ENCODE measurements around the gene CXCL17.

The CXCL17 gene

DNA sequence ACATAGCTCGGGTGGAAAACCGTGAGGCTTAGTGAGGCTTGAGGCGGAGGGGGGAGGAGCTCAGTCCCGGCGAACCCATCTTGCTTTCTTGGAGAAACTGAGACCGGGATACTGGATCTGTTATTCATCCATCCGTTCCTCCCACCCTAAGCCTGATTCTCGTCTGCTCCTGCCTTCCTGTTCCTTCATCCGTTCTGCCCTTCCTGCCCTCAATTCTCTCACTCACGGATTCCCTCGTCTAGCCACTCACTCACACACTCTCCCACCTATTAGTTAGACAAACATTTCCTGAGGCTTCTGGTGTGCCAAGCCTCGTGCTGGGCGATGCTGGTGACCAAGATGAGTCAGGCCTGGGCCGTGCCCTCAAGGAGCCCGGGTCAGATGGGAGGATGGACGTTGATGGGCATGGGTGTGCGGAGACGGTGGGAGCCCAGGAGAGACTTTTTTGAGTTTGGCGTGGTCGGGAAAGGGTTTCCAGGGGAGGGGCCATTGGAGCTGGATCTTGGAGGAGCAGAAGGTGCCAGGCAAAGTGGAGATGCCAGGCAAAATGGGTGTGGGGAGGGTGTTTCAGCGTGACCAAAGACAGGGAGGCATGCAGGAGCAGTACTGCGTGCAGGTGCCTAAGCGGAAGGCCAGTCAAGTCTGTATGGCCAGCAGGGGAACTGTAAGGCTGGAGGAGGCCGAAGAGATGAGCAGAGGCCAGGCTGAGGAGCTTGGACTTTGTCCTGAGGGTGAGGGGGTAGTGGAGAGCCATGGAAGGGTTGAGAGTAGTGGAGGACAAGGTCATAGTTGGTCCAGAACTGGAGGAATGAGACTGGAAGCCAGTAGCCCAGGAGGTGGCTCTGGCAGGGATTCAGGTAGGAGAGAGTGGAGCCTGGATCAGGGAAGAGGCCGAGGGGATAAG lies 45.2 kb downstream of the CXCL17 start:
- DNase-seq (ENCODE audit: low spot score), result no peak

DNA sequence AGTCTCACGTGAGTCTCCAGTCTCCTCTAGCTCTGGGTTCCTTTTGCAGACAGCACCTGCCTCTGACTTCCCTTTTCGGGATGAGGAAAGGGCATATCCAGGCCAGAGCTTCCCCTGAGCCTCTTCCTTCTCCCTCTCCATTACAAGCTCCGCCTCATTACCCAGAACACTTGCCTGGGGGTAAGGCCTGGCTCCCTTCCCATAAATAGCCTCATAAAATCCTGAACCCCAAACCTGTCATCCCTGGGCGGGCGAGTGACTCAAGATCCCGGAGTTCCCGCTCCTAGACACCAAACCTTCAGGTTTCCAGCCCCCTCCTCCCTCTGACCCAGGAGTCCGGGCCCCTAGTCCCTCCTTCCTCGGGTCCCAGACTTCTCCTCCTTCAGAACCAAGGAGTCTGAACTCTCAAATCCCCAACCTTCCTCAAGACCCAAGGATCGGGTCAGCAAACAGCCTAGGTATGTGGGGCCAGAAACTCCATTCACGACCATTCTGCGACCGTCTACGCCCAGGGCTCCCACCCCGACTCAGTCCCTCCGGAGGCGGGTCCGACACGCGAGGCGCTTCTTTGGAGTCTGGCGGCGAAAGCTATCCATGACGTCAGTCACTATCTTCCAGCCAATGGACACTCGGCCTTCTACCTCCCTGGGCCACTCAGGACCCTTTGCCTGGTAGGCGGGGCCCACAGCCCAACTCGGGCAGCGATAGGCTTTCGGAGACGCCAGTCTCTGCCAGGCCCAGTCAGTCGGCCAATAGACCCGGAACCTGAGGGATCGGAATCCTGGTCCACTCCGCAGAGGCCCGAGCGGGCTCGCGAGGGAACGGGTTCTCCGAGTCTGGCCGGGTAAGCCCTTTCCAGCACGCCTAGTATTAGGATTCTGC lies 46.1 kb downstream of the CXCL17 start:
- DNase-seq (ENCODE audit: low spot score), result peak; percentile 99

DNA sequence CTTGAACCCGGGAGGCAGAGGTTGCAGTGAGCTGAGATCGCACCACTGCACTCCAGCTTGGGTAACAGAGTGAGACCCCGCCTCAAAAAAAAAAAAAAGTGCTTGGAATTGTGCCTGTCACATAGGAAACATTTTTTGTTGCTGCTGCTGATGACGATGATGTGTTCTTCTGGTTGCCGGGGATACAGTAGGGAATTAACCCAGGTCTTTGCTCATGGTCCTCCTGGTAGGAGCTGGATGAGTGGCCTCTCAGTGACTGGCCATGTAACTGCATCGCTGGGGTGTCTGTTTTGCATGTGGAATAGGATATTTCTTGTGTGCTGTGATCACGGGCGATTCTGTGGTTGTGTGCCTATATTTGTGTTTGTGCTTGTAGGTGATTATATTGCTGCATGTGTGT lies 48.0 kb downstream of the CXCL17 start:
- DNase-seq (ENCODE audit: low spot score), result no peak

DNA sequence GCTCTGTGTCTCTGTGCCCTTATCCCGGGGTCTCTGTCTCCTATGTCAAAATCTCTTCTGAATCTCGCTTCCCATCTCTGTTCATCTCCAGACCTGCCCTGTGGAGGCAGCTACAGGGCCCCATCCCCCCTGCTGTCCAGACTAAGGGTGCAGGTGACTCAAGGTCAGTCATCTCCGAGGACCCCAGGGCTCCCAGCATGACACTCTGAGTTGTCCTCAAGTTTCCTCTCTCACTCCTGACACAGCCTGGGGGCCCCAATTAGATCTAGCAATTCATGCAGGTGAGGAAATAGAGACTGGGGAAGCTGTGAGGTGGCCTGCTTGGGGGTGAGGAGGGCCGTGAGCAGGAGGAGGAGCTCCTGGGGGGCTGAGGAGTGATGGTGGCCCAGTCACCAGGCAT lies 50.6 kb downstream of the CXCL17 start:
- no peak for DNase-seq (ENCODE audit: low spot score)

DNA sequence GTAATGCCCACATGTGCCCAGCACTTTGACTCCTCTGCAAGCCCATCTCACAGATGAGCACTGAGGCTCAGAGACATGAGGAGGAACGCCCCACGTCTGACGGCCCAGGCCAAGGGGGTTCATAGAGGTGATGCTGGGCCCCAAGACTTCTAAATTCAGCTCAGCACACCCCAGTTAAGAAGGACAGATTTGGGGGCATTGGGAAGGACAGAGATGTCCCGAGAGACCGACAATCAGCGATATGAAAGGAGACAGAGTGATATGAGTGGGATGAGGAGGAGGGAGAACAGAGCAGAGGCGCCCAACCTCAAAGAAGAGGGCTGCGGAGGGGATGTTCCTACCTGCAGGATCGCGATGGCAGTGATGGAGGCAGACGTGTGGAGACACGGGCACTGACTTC lies 52.8 kb downstream of the CXCL17 start, which contains the start of gene CNFN:
CNFN (minus strand) TSS at position 399 of the 400 bp plus-strand sequence. CDS start 1,260 bp downstream, outside the sequence.
- DNase-seq (ENCODE audit: low spot score), result no peak

DNA sequence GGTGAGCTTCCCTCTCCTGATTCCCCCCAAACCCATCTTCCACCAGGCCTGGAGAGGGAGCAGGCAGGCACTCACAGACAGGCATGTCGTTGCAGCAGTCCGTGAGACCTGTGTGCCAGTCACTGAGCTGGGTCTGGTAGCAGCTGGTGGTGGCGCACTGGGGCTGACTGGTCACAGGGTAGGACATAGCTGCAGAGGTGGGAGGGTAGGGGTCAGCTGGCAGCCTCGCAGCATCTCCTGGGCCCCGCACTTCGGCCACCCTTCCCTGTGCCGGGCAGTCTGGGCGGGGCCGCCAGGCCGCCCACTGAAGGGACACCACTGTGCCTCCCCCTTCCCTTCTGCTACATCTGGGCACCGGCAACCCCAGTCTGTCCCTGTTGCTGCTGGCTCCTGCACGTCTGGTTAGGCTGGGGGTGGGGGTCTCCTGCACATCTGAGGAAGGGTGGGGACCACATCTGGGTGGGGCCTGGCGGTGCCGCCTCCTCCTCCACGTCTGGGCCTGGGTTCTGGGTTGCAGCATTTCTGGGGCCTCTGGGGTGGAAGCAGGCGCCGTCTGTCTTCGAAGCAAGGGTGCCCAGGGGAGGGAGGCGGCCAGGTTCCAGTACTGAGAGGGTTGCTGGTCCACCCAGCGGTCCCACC lies 53.8 kb downstream of the CXCL17 start:
- DNase-seq (ENCODE audit: low spot score), result no peak

DNA sequence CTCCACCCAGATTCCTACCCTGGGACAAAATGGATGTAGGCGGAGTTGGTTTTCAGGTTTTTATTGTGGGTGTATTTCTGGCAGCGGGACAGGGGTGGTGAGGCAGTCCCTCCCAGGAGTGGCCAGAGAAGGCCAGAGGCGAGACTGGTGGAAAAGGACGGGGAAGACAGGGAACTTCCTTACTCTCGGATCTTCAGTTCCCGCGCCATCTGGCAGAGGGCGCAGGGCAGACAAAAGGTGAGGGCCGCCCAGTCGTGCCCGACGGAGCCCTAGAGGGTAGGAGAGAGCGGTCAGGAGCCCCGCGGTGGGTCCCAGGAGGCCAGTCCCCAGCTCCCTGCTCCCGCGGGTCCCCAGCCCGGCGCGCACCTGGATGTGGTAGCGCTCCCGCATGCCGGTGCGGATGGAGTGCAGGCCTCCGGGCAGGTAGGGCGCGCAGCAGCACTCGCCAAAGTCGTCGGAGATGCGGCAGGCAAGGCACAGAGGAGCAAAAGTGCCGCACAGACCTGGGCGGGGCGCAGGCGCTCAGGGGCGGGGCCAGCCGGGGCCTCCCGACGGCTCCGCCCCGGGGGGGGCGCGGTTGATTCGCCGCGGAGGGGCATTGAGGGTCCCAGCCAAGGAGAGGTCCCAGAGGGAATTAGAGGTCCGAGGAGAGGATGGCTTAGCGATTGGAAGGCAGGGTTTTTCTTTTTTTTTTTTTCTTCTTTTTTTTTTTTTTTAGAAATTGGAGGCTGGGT lies 55.6 kb downstream of the CXCL17 start:
- DNase-seq (ENCODE audit: low spot score), result peak; percentile 78

DNA sequence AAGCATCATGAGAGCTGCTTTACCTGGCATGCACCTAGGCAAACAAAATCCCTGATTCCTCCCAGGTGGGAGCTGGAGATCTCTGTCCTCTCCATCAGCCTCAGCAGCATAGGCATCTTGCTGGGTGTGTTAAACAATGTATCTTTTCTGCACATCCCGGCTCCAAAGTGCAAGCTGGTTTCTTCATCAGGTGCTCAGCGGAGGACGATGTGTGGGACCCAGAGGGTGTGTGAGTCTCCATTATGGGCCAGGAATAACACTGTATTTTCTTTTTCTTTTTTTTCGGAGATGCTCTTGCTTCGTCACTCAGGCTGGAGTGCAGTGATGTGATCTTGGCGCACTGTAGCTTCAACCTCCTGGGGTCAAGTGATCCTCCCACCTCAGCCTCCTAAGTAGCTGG lies 62.6 kb downstream of the CXCL17 start:
- DNase-seq (ENCODE audit: low spot score), result no peak

All from NAMALWA (cell line).